GM19467 (cell line): ENCODE results near the gene PITPNM3.

Source experiments
- ATAC-seq: cut with Tn5 transposase; IDR thresholded peaks from one replicate; pipeline ENCODE4 v1.9.1; 2021; ENCODE audit warnings: mild to moderate bottlenecking, moderate library complexity; ENCODE audit not compliant: unreplicated experiment

The PITPNM3 gene

GRCh38 chr17:6503641-6504195 is 52.6 kb downstream of the PITPNM3 start:
- ATAC-seq = no peak

DNA sequence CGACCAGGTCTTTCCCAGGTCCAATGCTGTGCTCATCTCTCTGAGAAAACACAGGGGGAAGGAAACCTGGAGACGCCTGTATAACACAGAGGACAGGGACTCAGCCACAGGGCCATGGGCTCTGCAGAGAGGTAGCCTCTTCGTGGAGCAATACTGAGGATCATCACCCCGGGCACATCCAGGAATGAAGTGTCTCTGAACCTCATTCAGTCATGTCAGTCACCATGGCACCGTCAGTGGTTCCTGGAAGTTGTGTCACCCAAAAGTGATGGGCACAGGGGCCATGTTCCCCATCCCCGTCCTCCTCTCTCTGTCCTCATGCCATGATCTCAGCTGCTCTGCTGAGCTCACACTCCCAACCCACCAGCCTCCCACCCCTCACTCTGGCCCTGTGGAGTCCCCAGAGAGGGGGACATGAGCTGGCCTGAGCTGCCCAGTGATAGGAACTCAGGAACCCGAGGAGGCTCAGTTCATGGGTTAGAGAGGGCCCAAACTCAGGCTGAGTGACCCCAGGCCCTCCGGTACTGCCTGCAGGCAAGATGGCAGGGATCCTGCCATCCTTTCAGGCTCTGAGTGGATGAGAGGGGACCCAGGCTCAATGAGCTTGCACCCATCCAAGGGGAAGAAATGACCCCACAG is 53.4 kb downstream of the PITPNM3 start:
- no peak for ATAC-seq

GRCh38 chr17:6502142-6502541 is 54.2 kb downstream of the PITPNM3 start:
- ATAC-seq = no peak

GRCh38 chr17:6501359-6501758 is 55.0 kb downstream of the PITPNM3 start:
- ATAC-seq = no peak

- ATAC-seq = no peak
Observed at GRCh38 chr17:6498901-6499540, 57.3 kb downstream of the PITPNM3 start.

GRCh38 chr17:6498356-6498755 is 58.0 kb downstream of the PITPNM3 start:
- ATAC-seq = no peak

- no peak for ATAC-seq
Observed at GRCh38 chr17:6497496-6498221, 58.7 kb downstream of the PITPNM3 start.

GRCh38 chr17:6496640-6497441 is 59.5 kb downstream of the PITPNM3 start:
- no peak for ATAC-seq

DNA sequence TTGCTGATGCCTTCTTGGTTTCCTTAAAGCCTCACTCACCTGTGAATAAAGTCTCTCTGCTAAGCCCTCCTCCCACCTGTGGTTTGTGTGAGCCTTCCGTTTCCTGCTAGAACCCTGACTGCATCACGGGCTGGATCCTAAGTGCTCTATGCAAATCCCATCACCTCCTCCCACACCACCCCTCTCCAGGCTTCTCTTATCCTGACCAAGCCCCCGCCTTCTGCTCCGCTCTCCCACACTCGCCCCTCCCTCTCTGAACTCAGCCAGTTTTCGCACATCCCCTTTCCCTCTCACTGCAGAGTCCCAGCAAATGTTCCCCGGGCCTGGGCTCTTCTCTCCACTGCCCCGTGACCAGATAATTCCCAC is 60.3 kb downstream of the PITPNM3 start:
- ATAC-seq = no peak

DNA sequence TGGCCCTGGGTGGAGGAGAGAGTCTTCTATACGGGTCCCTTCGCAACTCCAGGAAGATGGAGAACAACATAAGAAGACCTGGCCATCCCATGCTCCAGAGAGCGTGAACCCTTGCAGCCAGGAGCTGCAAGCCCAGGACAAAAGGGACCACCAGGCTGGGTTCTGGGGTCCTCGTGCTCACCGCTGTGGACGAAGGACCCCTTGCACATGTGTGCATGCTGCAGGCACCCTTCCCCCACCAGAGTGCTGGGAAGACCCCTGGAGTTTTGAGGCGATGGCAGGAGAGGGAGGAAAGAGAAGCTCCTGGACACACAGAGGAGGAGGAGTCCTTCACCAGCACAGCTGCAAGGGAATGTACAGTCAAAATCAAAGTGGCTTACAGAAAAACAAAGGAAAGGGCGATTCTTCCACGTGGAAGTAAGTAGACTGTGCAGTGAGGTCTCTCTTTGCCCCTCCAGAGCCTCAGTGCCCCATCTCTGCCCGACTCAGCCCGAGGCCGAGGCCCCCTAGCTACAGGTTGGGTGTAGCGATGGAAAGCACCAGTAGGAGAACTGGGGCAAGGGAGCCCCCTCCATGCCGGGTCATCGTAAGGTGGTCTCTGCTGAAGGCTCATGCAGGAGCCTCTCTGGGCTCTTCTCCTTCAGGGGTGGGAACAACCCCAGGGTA is 60.8 kb downstream of the PITPNM3 start:
- no peak for ATAC-seq

DNA sequence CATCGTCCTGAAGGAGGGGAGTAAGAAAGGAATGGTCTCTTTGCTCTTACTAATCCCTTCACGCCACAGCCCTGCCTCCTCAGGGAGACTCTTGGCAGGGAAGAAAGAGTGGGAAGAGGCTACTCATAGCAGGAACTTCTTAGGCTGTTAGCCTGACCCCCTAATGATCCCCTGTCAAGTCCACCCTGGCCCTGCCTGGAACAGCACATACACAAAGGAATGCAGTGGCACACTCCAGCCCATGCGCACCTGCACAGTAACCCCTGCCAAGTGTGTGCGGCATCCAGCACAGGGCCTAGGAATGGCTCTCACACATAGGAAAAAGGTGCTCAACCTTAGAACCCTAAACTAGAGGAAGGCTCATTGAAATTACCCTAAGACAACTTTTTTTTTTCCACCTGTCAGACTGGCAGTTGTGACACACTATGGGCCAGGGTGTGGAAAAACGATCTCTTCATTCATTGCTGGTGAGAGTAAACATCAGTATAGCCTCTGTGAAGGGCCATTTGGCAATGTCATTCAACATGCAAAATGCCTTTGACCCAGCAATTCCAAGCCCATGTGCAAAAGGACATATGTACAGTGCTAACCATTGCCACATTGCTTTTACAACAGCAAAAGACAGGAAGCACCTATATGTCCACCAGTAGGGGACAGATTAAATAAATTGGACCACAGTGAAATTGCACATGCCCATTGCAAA is 62.0 kb downstream of the PITPNM3 start:
- no peak for ATAC-seq

DNA sequence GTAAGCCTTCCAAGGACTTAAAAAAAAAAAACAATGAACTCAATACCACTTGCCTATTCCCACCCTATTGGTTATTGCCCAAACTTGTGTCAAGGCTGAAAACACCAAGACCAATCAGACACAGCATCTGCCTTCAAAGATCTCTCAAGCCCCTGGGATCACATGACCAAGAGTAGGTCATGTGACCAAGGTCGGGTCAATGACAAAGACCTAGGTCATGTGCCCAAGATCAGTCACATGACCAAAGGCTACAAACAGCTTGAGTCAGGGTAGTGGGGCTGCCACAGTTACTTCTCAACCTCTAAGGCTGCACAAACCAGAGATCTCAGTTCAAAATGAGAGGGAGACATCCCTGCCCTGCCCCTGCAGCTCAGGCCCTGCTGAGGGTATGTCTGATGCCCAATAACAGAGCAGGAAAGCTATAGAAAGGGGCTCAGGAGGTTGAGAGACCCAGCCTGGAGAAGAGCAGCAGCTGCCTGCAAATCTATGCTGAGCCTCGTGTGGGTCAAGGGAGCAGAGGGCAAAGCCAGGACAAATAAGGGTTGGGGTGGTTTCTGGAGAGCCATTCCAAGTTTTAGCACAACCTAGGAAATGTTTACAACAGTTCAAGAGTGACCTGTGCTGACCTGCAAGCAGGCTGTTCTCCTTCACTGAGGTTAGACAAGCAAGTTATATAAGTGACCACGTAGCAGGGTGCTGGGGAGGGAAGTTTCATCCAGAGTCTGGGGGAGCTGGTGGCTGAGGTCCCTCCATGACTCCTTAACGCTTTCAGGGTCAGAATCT is 63.3 kb downstream of the PITPNM3 start:
- no peak for ATAC-seq

DNA sequence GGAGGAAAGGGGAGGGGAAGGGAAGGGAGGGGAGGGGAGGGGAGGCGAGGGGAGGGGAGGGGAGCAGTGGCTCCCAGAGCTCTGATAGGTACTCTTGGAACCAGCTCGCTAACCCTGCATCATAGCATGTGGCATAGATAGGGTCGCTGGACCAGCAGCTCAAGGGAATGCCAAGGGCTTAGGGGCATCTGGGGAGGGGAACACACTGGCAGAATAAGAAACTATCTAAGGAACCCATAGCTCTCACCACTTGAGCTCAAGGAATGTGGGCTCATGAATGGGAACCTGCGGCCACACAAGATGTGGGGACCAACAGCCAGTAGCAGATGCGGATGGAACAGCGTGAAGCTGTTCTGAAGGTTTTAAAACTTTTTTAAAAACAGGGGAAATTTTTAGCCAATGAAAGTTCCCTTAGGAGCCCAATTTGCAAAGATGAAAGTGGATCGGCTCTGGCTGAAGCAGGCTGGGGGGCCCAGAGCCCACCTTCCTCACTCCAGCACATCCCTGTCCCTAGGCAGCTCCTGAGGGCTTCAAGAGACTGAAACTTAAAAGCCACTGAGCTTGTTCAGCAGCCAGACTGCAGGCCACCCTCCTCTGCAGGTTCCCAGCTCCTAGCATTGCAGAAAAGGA is 65.2 kb downstream of the PITPNM3 start:
- ATAC-seq = no peak

- ATAC-seq = no peak
Observed at GRCh38 chr17:6489016-6489550, 67.3 kb downstream of the PITPNM3 start.

GRCh38 chr17:6488008-6488539 is 68.3 kb downstream of the PITPNM3 start:
- ATAC-seq = no peak

DNA sequence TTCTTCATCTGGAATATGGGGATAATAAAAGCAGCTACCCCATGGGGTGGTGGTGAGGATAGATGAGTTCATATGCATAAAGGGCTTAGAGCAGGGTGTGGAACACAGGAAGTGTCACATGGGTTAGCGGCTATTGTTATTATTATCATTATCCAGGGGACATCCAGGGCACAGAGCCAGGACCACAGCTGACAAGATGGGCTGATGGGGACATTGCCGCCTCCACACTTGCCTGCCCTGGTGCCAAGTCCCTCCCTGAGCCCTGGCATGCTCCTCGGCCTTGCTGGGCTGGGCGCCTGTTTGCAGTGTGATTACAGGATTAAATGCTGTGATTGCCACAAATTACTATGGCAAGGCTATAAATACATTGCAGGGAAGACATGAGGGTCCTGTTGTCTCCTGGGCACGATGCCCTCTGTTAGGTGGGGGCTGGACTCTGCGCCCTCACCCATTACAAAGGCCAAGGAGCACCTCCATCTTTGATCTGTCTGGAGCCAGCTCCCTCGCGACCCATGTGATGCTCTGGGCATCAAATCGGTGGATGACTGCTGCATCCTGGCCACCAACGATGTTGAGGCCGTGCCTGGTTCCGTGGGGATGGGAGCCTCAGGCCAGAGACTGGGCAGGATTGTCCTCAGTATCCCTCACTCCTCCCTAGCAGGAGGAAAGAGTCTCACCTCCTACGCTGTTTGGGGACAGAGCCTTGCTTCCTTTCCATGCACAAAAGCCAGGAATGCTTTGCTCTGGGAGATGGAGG is 68.9 kb downstream of the PITPNM3 start:
- no peak for ATAC-seq

DNA sequence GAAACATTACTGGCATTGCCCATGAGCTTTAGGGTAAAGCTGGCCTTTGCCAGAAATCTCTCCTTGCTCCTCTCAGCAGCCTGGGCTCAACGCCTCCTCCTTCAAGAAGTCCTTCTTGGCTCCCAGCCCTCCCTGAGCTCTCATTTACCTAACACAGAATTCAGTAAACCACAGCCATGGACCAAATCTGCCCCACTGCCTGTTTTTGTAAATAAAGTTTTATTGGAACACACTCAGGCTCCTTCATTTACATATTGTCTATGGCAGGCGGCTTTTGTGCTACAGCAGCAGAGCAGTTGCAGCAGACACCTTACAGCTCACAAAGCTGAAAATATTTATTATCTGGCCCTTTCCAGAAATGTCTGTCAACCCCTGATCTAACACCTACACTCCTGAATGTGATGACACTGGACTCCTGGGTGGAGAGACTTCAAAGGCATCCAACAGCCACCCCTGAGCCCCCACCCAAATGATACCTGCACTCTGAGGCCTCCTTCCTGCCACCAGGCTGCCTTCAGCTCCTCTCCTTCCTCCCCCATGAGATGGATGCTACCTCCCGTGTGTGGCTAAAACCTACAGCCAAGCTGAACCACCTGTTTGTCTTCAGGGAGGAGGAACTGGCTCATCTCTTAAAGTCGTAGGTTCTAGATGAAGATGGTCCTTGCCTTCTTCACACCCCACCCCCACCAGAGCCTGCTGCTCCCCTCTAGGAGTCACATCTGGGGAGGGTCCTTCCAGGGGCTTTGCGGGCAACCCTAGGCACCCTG is 70.5 kb downstream of the PITPNM3 start:
- ATAC-seq = no peak
